K562 (cell line): ENCODE data around the gene ORC3.

Source experiments
- ATF2 ChIP-seq: sonication (generic); formaldehyde crosslinking; IDR thresholded peaks from 2 replicates; pipeline ENCODE4 v1.8.1; 2022; ENCODE audit warnings: missing genetic modification reagents
- CBFB ChIP-seq: sonication (generic); formaldehyde crosslinking; IDR thresholded peaks from 2 replicates; pipeline ENCODE4 v1.4.0; 2020; ENCODE audit warnings: mild to moderate bottlenecking, missing genetic modification reagents
- CBX2 ChIP-seq: fragments of 200-600 bp; sonication (generic); IDR thresholded peaks from one replicate; pipeline ENCODE4 v1.6.1; 2012; ENCODE audit warnings: mild to moderate bottlenecking, low read length, inconsistent platforms; ENCODE audit not compliant: insufficient read depth, poor library complexity, severe bottlenecking
- ETV5 ChIP-seq: sonication (generic); formaldehyde crosslinking; IDR thresholded peaks from 2 replicates; pipeline ENCODE4 v1.4.0; 2020; ENCODE audit warnings: low read depth, mild to moderate bottlenecking, missing genetic modification reagents
- HDAC6 ChIP-seq: IDR thresholded peaks from 2 replicates; pipeline ENCODE4 v1.6.1; 2012; ENCODE audit warnings: low read depth, mild to moderate bottlenecking, control low read depth, inconsistent platforms, low read length, moderate library complexity
- ZBTB33 ChIP-seq: sonication (generic); formaldehyde crosslinking; IDR thresholded peaks from 2 replicates; pipeline ENCODE4 v1.8.1; 2023; ENCODE audit warnings: mild to moderate bottlenecking, missing genetic modification reagents
- ZNF311 ChIP-seq: fragments of 250-450 bp; sonication (Bioruptor Pico); IDR thresholded peaks from 2 replicates; pipeline ENCODE4 v1.4.0; 2020; ENCODE audit warnings: mild to moderate bottlenecking, moderate library complexity
- TF ChIP-seq, protein P1 (sequence below), 3 experiments: IDR thresholded peaks in 2 of 3; conservative IDR thresholded peaks in 1 of 3; 2 replicates each; pipeline ENCODE4 v1.5.1; 2011 to 2012; ENCODE audit warnings: low read length in 3 of 3, mild to moderate bottlenecking in 3 of 3, control low read depth in 2 of 3, improper control_type of control experiment in 1 of 3, inconsistent platforms in 1 of 3, low read depth in 1 of 3, mixed read lengths in 1 of 3, moderate library complexity in 1 of 3; ENCODE audit not compliant: insufficient read depth in 2 of 3

- TF ChIP-seq ZBTB33 (CRISPR knock-in tag) (no peak), CBX2 (no peak), ETV5 (CRISPR knock-in tag) (no peak), ZNF311 (CRISPR knock-in tag) (no peak), CBFB (CRISPR knock-in tag) (no peak), ATF2 (CRISPR knock-in tag) (no peak), HDAC6 (no peak)
- TF ChIP-seq, protein P1, sequence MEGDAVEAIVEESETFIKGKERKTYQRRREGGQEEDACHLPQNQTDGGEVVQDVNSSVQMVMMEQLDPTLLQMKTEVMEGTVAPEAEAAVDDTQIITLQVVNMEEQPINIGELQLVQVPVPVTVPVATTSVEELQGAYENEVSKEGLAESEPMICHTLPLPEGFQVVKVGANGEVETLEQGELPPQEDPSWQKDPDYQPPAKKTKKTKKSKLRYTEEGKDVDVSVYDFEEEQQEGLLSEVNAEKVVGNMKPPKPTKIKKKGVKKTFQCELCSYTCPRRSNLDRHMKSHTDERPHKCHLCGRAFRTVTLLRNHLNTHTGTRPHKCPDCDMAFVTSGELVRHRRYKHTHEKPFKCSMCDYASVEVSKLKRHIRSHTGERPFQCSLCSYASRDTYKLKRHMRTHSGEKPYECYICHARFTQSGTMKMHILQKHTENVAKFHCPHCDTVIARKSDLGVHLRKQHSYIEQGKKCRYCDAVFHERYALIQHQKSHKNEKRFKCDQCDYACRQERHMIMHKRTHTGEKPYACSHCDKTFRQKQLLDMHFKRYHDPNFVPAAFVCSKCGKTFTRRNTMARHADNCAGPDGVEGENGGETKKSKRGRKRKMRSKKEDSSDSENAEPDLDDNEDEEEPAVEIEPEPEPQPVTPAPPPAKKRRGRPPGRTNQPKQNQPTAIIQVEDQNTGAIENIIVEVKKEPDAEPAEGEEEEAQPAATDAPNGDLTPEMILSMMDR (IDR thresholded peaks at IDR 0.05 in 2 of 3, conservative IDR thresholded peaks at IDR 0.05 in 1 of 3; ENCODE audit: insufficient read depth in 2 of 3, low read depth in 1 of 3, low read length in 3 of 3), result no peak
These were observed 48.9 kb upstream of the ORC3 start for GRCh38 chr6:87541041-87541440.
